AG08395 (cell line): ENCODE measurements around the gene POP4.
"Not testable (repeated sequence)": the region's sequence is repeated elsewhere in the genome, so short reads cannot be mapped to it uniquely, and the experiment has no call there.

Experiments used
- DNase-seq: peaks from one replicate; pipeline ENCODE4 v3.0.0; 2012; ENCODE audit warnings: mixed read lengths, low spot score

The POP4 gene

GRCh38 chr19:29605653-29606419 lies at the start of gene POP4:
Gene POP4, plus strand, starts transcription at chr19:29606283. Its CDS starts 36 bp downstream, at chr19:29606319.
- DNase-seq = peak; percentile 100

GRCh38 chr19:29559110-29559509 lies 47.0 kb upstream of the POP4 start:
- DNase-seq = not testable (repeated sequence)

GRCh38 chr19:29559743-29560142 lies 46.3 kb upstream of the POP4 start:
- DNase-seq = no peak

GRCh38 chr19:29560313-29561075 lies 45.6 kb upstream of the POP4 start:
- DNase-seq = no peak

GRCh38 chr19:29561601-29562000 lies 44.5 kb upstream of the POP4 start:
- DNase-seq = no peak

GRCh38 chr19:29562299-29563297 lies 43.5 kb upstream of the POP4 start:
- DNase-seq = no peak

- no peak for DNase-seq
Observed at GRCh38 chr19:29563486-29564101, 42.5 kb upstream of the POP4 start.

- no peak for DNase-seq
Observed at GRCh38 chr19:29564574-29565005, 41.5 kb upstream of the POP4 start.

- DNase-seq = no peak
Observed at GRCh38 chr19:29565171-29565570, 40.9 kb upstream of the POP4 start.

- DNase-seq = no peak
Observed at GRCh38 chr19:29566496-29567054, 39.5 kb upstream of the POP4 start.

- DNase-seq = no peak
Observed at GRCh38 chr19:29567366-29567915, 38.6 kb upstream of the POP4 start.

GRCh38 chr19:29568036-29569025 lies 37.8 kb upstream of the POP4 start:
- no peak for DNase-seq

- no peak for DNase-seq
Observed at GRCh38 chr19:29569038-29569911, 36.8 kb upstream of the POP4 start.

- DNase-seq = no peak
Observed at GRCh38 chr19:29571181-29571580, 34.9 kb upstream of the POP4 start.

GRCh38 chr19:29573486-29573885 lies 32.6 kb upstream of the POP4 start:
- DNase-seq = no peak

GRCh38 chr19:29574510-29574909 lies 31.6 kb upstream of the POP4 start:
- DNase-seq = no peak

GRCh38 chr19:29576046-29576606 lies 30.0 kb upstream of the POP4 start:
- no peak for DNase-seq
